Endothelial cell of umbilical vein (primary cell): ENCODE results near the gene ABL1. TPM values are rescaled to one million over a fixed set of nuclear protein-coding genes. Genes with fewer than 3 reads are reported as not detected.

Source experiments
- BruUV-seq: library from RNA; stranded (reverse); fragments of 400-500 nt; replicated peaks from 2 replicates; lab custom pipeline; 2021; lab: Mats Ljungman, UMichigan
- CTCF ChIA-PET: fragments of 300-600, 350-600 bp; sonication (Branson Sonifier 250); formaldehyde crosslinking; loops from one replicate; lab custom pipeline; 2021; ENCODE audit warnings: antibody characterized with exemption, inconsistent platforms; lab: Charles Lee
- POLR2A ChIA-PET: fragments of 300-600, 350-600 bp; sonication (Branson Sonifier 250); formaldehyde crosslinking; loops from one replicate; lab custom pipeline; 2021; ENCODE audit warnings: antibody characterized with exemption, inconsistent platforms; lab: Charles Lee
- DNase-seq: peaks from one replicate; pipeline ENCODE4 v3.0.0-alpha.2; 2011; ENCODE audit warnings: low read depth, low spot score
- FAIRE-seq: peaks from 2 replicates; lab custom pipeline; 2011; peaks lifted over from hg19 to GRCh38; lab: Jason Lieb, UNC
- H2AFZ ChIP-seq: 2 replicates; pipeline ENCODE4 v1.6.0; 2012; ENCODE audit warnings: low read depth, low read length, control low read depth, inconsistent platforms
- H3K27ac ChIP-seq: 2 replicates; pipeline ENCODE4 v1.5.1; 2011; ENCODE audit warnings: low read depth, mild to moderate bottlenecking, control low read depth, low read length, moderate library complexity; ENCODE audit not compliant: insufficient read depth
- H3K27me3 ChIP-seq, 2 experiments: 2 replicates each; pipeline versions ENCODE4 v1.6.0 to v1.6.1; 2011; ENCODE audit warnings: low read length in 2 of 2, mixed read lengths in 1 of 2; ENCODE audit not compliant: control insufficient read depth in 2 of 2, insufficient read depth in 2 of 2
- H3K36me3 ChIP-seq, 2 experiments: 2 replicates in 1 of 2; 3 replicates in 1 of 2; pipeline ENCODE4 v1.5.1; 2011; ENCODE audit warnings: low read length in 2 of 2, mild to moderate bottlenecking in 1 of 2, moderate library complexity in 1 of 2; ENCODE audit not compliant: control insufficient read depth in 2 of 2, insufficient read depth in 2 of 2; ENCODE audit errors: extremely low read depth in 1 of 2
- H3K4me1 ChIP-seq: 3 replicates; pipeline ENCODE4 v1.5.1; 2011; ENCODE audit warnings: mild to moderate bottlenecking, low read length; ENCODE audit not compliant: control insufficient read depth, insufficient read depth; ENCODE audit errors: extremely low read depth
- H3K4me2 ChIP-seq: 2 replicates; pipeline ENCODE4 v1.6.1; 2011; ENCODE audit warnings: low read length, control low read depth, mixed read lengths; ENCODE audit not compliant: insufficient read depth
- H3K4me3 ChIP-seq, 3 experiments: fragments of 200-600 bp in 1 of 3; sonication (generic), shearing (Covaris generic) in 1 of 3; replicated peaks in 1 of 3; 2 replicates each; pipeline ENCODE4 v1.5.1; 2011 to 2016; ENCODE audit warnings: control low read depth in 3 of 3, low read length in 3 of 3, mild to moderate bottlenecking in 2 of 3, inconsistent platforms in 1 of 3, low read depth in 1 of 3, moderate library complexity in 1 of 3; ENCODE audit not compliant: insufficient read depth in 1 of 3
- H3K79me2 ChIP-seq: 2 replicates; pipeline ENCODE4 v1.6.0; 2012; ENCODE audit warnings: low read length, inconsistent platforms; ENCODE audit not compliant: control insufficient read depth, insufficient read depth
- H3K9ac ChIP-seq: replicated peaks from 2 replicates; pipeline ENCODE3; 2011; ENCODE audit warnings: low read length, control low read depth; ENCODE audit not compliant: insufficient read depth; ENCODE audit errors: extremely low read depth
- H3K9me1 ChIP-seq: replicated peaks from 3 replicates; pipeline ENCODE4 v1.6.0; 2011; ENCODE audit warnings: mild to moderate bottlenecking, low read length; ENCODE audit not compliant: control insufficient read depth, insufficient read depth; ENCODE audit errors: extremely low read depth
- H3K9me3 ChIP-seq: replicated peaks from 2 replicates; pipeline ENCODE4 v1.5.1; 2012; ENCODE audit warnings: low read length, inconsistent platforms; ENCODE audit not compliant: control insufficient read depth, insufficient read depth
- H4K20me1 ChIP-seq: replicated peaks from 2 replicates; pipeline ENCODE3; 2011; ENCODE audit warnings: mild to moderate bottlenecking, low read length; ENCODE audit not compliant: control insufficient read depth, insufficient read depth; ENCODE audit errors: extremely low read depth
- EZH2 ChIP-seq: IDR thresholded peaks from 2 replicates; pipeline ENCODE4 v1.6.1; 2012; ENCODE audit warnings: borderline replicate concordance, low read depth, mild to moderate bottlenecking, moderate library complexity, low read length, inconsistent platforms; ENCODE audit not compliant: severe bottlenecking
- FOS ChIP-seq: IDR thresholded peaks from 2 replicates; pipeline ENCODE4 v1.6.1; 2011; ENCODE audit warnings: mild to moderate bottlenecking, low read length, moderate library complexity, borderline replicate concordance; ENCODE audit not compliant: insufficient read depth
- GATA2 ChIP-seq: IDR thresholded peaks from 2 replicates; pipeline ENCODE4 v1.7.0; 2011; ENCODE audit warnings: low read depth, mild to moderate bottlenecking, moderate library complexity, mixed read lengths, low read length; ENCODE audit not compliant: insufficient read length, insufficient read depth
- JUN ChIP-seq: IDR thresholded peaks from 2 replicates; pipeline ENCODE4 v1.6.1; 2011; ENCODE audit warnings: borderline replicate concordance, low read depth; ENCODE audit not compliant: insufficient read length, insufficient read depth
- MYC ChIP-seq: IDR thresholded peaks from one replicate; pipeline ENCODE4 v1.6.1; 2011; ENCODE audit warnings: mild to moderate bottlenecking, low read depth, low read length
- POLR2A ChIP-seq: IDR thresholded peaks from 2 replicates; pipeline ENCODE4 v1.6.1; 2012; ENCODE audit warnings: low read depth, mild to moderate bottlenecking, control low read depth, low read length
- POLR2AphosphoS5 ChIP-seq: IDR thresholded peaks from 2 replicates; pipeline ENCODE4 v1.6.1; 2012; ENCODE audit warnings: low read depth, mild to moderate bottlenecking, control low read depth, low read length, moderate library complexity; ENCODE audit not compliant: insufficient read depth
- dilution Hi-C: fragments of 300-500 bp; cut with MboI; formaldehyde crosslinking; loops from one replicate; pipeline ENCODE4 v1.15.0; 2019; ENCODE audit warnings: low sequenced_read_pairs; ENCODE audit not compliant: extremely low pct_ligation_motif_present
- intact Hi-C: fragments of 100-400 bp; cut with micrococcal nuclease; formaldehyde crosslinking; loops from one replicate; pipeline ENCODE4 v1.10.0; 2022
- polyA plus RNA-seq, 4 experiments: library from polyadenylated mRNA; depleted of rRNA in 3 of 4; stranded (reverse) in 3 of 4; unstranded in 1 of 4; fragments of >200 nt; gene quantifications; 2 replicates each; pipeline versions ENCODE4 v1.2.1 to v1.2.3, GENCODE V29; 2011 to 2012; ENCODE audit warnings: missing spikeins in 1 of 4
- total RNA-seq: library from RNA; stranded (reverse); gene quantifications from 2 replicates; pipeline ENCODE4 v1.2.3, GENCODE V29; 2021
- TF ChIP-seq, protein P1 (sequence below), 2 donors: IDR thresholded peaks; 1 replicate in 1 of 2; 2 replicates in 1 of 2; pipeline ENCODE4 v1.5.1; 2011; ENCODE audit warnings: low read length in 2 of 2, mild to moderate bottlenecking in 2 of 2, moderate library complexity in 2 of 2, control low read depth in 1 of 2, inconsistent platforms in 1 of 2, low read depth in 1 of 2; ENCODE audit not compliant: insufficient read depth in 1 of 2; ENCODE audit errors: extremely low read depth in 1 of 2
- TF ChIP-seq, protein P2 (sequence below): IDR thresholded peaks from 2 replicates; pipeline ENCODE4 v1.6.1; 2011; ENCODE audit not compliant: insufficient read depth, insufficient read length

Gene ABL1
- total and polyA plus RNA-seq, 2 donors (not counting 3 experiments of a cell fraction or from before 2014, with no cell fraction given), result 32.1 to 87.1 TPM

DNA sequence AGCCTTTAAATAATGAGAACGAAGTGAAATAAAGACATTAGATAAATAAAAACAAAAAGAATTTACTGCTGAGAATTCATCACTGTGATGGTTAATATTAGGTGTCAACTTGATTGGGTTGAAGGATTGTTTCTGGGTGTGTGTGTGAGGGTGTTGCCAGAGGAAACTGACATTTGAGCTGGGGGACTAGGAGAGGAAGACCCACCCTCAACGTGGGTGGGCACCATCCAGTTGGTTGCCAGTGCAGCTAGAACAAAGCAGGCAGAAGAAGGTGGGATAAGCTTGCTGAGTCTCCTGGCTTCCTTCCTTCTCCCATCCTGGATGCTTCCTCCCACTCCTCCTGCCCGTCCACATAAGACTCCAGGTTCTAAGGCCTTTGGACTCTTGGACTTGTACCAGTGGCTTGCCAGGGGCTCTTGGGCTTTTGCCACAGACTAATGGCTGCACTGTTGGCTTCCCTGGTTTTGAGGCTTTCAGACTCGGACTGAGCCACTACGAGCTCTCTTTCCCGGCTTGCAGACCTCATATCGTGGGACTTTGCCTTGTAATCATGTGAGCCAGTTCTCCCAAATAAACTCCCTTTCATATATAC lies 43.7 kb upstream of the ABL1 start:
- Histone ChIP-seq H3K4me1 (peaks cover 23% of the 10 kb centered on the region), H2AFZ (no peak overlapping the region), H3K4me2 (no peak overlapping the region), H3K4me3 (no peak overlapping the region), H3K27me3 (no peaks in the 10 kb centered on the region), H3K9me1 (no peaks in the 10 kb centered on the region), H3K27ac (no peak overlapping the region), H3K9me3 (peaks cover 2% of the 10 kb centered on the region), H3K9ac (no peak overlapping the region), H3K36me3 (no peaks in the 10 kb centered on the region), H4K20me1 (no peaks in the 10 kb centered on the region), H3K79me2 (peaks cover 31% of the 10 kb centered on the region)
- dilution Hi-C loops (no loop called here), intact Hi-C loops (no loop called here)
- CTCF ChIA-PET, result interaction anchor here (1.3 kb wide), 1 partner anchor 9 kb away, joined by 3 read pairs; no protein-coding TSS in a partner anchor
- FAIRE-seq, result no peak
- POLR2A ChIA-PET, result no interaction called here
- no peak for DNase-seq
- no peak for TF ChIP-seq POLR2AphosphoS5
- BruUV-seq, result no TSS peak

DNA sequence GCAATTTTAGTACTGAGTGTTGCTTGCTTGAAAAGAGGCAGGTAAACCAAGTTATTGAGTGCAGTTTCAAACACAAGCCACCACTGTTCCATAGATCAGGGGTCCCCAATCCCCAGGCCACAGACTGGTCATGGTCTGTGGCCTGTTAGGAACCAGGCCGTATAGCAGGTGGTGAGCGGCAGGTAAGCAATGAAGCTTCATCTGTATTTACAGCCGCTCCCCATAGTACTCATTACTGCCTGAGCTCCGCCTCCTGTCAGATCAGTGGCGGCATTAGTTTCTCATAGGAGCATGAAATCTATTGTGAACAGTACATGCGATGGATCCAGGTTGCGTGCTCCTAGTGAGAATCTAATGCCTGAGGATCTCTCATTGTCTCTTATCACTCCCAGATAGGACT lies 41.5 kb upstream of the ABL1 start:
- dilution Hi-C loops (no loop called here), intact Hi-C loops (no loop called here)
- ChIA-PET CTCF (interaction anchor here (0.9 to 1.0 kb wide), 2 partner anchors 13 to 73 kb away, joined by 3 read pairs; no protein-coding TSS in a partner anchor), POLR2A (no interaction called here)
- no TSS peak for BruUV-seq
- H3K4me3 ChIP-seq, result no peak overlapping the region
- H2AFZ ChIP-seq, result no peak overlapping the region
- H3K36me3 ChIP-seq, result no peaks in the 10 kb centered on the region
- DNase-seq (no peak), FAIRE-seq (no peak)
- H3K4me2 ChIP-seq, result no peak overlapping the region
- no peak overlapping the region for H3K27ac ChIP-seq
- H3K9me3 ChIP-seq, result peaks cover 2% of the 10 kb centered on the region
- H3K9me1 ChIP-seq, result no peaks in the 10 kb centered on the region
- H3K9ac ChIP-seq, result no peak overlapping the region
- no peaks in the 10 kb centered on the region for H3K27me3 ChIP-seq
- H3K79me2 ChIP-seq, result peaks cover 26% of the 10 kb centered on the region
- no peaks in the 10 kb centered on the region for H4K20me1 ChIP-seq
- peaks cover 27% of the 10 kb centered on the region for H3K4me1 ChIP-seq
- TF ChIP-seq, protein P1, sequence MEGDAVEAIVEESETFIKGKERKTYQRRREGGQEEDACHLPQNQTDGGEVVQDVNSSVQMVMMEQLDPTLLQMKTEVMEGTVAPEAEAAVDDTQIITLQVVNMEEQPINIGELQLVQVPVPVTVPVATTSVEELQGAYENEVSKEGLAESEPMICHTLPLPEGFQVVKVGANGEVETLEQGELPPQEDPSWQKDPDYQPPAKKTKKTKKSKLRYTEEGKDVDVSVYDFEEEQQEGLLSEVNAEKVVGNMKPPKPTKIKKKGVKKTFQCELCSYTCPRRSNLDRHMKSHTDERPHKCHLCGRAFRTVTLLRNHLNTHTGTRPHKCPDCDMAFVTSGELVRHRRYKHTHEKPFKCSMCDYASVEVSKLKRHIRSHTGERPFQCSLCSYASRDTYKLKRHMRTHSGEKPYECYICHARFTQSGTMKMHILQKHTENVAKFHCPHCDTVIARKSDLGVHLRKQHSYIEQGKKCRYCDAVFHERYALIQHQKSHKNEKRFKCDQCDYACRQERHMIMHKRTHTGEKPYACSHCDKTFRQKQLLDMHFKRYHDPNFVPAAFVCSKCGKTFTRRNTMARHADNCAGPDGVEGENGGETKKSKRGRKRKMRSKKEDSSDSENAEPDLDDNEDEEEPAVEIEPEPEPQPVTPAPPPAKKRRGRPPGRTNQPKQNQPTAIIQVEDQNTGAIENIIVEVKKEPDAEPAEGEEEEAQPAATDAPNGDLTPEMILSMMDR (IDR thresholded peaks at IDR 0.05; ENCODE audit: extremely low read depth in 1 of 2, insufficient read depth in 1 of 2, low read depth in 1 of 2, low read length in 2 of 2), result no peak
- TF ChIP-seq MYC (no peak), FOS (no peak), GATA2 (no peak), JUN (no peak), POLR2A (no peak), EZH2 (no peak), POLR2AphosphoS5 (no peak)
- TF ChIP-seq, protein P2, sequence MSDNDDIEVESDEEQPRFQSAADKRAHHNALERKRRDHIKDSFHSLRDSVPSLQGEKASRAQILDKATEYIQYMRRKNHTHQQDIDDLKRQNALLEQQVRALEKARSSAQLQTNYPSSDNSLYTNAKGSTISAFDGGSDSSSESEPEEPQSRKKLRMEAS, result no peak
